ENCODE results near the gene HDGFL2.

Gene HDGFL2

DNA sequence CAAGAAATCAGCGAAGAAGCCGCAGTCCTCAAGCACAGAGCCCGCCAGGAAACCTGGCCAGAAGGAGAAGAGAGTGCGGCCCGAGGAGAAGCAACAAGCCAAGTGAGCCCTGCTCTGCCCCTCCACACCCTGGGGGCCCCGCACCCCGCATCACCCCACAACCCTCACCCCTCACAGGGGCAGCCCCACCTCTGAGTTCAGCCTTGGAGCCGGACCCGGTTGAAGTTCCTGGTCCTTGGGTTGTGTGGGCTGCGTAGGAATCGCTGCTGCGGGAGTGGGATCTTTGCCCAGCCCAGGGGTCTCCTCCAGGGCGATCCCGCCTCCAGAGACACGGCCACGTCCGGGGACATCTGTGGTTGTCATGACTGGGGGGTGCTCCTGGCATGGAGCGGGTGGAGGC, 24.2 kb downstream of the HDGFL2 start:
- no peak for DNase-seq

DNA sequence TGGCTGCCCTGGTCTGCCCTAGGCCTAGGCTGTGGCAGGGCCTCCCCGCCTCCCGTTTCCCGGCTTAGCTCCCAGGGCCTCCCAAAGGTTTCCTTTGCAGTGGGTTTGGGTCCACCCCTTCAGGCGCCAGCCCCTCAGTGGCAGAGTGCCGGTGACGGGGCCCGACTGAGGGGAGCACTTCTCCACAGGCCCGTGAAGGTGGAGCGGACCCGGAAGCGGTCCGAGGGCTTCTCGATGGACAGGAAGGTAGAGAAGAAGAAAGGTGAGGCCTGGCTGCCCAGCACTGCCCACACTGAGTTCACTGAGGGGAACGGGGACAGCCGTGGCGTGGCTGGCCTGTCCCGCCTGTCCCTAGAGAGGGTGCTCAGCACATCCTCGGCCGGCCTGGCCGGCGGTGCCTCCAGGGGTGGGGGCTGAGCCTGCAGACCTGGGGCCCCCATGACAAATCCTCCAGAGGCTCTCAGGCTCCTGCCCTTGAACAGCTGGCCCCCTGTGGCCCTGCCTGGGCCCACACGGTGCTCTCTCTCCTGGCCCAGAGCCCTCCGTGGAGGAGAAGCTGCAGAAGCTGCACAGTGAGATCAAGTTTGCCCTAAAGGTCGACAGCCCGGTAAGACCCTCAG, 25.8 kb downstream of the HDGFL2 start:
- no peak for DNase-seq

DNA sequence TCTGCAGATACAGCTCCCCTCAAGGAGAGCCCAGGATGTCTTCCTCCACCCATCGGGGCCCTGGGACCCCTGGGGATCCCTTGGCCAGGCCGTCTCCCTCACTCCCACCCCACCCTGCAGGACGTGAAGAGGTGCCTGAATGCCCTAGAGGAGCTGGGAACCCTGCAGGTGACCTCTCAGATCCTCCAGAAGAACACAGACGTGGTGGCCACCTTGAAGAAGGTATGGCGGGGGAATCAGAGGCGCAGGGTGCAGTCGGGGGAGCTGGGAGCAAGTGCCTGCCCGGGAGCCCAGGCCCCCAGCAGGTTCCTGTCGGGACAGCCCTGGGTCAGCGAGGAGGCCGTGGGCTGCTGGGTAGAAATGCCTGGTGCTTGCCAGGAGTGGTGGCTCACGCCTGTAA, 26.6 kb downstream of the HDGFL2 start:
- no peak for DNase-seq

DNA sequence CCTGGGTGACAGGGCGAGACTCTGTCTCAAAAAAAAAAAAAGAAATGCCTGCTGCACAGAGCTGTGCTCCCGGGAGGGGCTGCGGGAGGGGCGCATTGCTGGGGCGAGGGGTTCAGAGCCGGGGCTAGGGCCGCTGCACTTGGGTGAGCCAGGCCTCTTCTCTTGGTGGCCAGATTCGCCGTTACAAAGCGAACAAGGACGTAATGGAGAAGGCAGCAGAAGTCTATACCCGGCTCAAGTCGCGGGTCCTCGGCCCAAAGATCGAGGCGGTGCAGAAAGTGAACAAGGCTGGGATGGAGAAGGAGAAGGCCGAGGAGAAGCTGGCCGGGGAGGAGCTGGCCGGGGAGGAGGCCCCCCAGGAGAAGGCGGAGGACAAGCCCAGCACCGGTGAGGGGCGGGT, 27.2 kb downstream of the HDGFL2 start:
- no peak for DNase-seq

DNA sequence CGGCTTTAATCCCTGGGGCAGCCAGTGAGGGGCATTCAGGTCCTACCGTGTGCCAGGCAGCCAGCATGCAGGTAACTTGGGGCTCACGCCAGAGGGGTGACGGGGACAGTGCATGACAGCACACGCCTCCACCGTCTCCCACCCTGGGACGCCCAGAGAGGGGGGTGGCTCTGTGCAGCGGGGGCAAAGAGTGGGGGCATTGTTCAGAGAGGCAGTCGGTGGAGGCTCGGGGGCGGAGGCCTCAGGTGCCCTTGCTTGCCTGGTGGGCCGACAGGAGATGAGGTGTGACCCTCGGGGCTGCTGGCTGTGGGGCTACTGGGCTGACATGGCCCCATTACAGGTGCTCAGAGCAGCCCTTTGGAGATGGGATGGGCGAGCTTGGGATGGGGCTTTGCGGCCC, 27.8 kb downstream of the HDGFL2 start:
- DNase-seq = no peak

DNA sequence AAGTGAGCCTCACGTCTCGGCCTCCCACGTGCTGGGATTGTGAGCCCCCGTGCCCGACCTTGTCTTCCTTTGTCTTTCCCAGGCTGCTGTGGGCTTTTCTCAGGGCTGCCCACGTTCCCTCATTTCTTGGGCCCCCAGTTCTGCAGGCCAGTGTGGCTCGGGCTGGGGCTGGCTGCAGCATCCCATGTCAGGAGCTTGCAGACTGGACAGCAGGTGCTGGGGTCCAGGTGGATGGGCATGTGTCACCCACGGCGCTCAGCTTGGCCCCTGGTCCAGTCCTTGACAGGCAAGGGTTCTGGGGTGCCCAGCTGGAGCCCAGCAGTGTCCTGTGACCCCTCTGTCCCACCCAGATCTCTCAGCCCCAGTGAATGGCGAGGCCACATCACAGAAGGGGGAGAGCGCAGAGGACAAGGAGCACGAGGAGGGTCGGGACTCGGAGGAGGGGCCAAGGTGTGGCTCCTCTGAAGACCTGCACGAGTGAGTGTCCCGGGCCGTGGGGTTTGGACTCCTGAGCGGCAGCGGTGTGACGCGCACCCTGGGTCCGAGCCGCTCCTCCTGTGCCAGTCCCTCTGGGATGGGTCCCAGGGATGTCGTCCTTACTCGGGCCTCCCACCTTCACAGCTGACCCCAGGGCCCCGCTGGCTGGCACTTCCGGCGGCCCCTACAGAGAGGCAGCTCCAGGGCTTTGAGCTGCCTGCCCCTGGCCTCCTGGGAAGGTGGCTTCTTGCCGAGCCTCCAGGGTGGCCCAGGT, 28.9 kb downstream of the HDGFL2 start:
- DNase-seq = no peak

DNA sequence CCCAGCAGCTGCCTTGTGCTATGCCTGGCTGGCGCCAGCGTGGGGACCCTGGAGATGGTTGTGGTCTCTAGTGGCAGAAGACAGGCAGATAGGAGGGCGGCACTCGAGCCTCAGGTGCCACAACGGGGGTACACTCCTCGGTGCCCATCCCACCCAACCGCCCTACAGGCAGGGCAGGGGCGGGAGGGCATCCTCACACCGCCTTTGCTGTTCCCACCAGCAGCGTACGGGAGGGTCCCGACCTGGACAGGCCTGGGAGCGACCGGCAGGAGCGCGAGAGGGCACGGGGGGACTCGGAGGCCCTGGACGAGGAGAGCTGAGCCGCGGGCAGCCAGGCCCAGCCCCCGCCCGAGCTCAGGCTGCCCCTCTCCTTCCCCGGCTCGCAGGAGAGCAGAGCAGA, 29.6 kb downstream of the HDGFL2 start:
- no peak for DNase-seq

DNA sequence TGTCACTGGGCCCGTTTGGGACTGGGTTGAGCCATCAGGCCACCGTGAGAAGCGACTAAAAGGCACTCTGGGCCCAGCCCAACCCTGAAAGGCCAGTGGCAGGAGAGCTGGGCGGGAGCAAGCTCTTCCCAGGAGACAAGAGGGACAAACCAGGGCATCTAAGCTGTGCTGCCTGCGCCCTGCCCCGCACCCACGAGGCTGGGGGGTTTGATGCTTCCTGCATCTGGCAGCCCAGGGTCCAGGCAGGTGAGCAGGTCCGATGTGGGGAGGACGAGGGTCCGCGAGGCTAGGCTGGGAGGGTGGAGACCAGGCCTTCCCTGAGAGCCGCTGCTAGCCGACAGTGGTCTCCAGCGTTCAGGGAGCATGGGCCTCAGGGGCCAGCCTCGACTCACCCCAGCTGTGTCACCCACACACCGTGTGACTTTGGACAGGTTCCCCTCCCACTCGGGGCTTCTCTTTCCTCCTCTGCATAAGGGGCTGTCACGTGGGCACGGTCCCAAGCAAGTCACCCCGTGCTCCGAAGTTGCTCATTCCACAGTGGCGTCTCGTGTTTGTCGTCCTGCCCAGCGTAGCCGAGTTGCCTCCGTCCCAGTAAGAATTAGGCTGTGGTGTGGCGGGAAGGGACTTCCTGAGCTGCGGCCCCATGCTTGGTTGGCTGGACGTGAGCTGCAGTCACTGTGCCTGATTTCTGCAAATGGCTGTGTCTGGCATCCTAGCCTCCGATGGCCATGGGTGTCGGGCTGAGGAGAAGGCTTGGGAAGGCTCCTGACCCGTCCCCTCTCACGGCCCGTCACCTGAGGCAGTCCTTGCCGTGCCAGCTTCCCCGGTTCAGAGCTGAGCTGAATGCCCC, 30.4 kb downstream of the HDGFL2 start:
- no peak for DNase-seq

DNA sequence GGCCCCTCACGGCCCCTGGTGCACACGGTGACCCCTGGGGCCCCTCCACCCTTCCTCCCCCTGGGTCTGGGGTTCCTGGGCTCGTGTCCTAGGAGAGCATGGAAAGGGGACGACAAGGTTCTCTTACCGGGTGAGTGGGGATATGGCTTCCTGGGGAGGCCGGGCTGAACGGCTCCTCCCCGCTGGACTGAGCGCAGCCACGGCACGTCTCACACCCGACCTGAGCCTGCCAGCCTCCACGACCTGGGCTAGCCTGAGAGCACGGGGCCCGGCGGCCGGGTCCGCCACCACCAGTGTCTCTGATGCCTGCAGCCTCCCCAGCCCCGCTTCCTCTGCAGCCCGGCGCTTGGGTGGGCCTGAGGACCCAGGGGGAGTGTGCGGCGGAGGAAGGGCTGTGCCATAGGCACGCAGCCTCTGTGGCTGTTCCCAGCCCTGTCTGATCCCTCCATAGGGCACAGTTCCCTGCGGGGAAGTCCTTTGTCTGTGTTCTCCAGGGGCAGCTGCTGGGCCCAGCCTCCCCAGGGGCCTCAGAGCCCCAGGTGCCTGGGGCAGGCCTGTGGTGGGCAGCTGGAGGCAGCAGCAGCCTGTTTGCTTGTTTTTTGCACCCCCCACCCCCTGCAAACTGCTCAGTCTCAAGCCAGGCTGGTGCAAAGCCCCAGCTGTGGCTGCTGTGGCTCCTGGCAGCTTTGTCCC, 31.2 kb downstream of the HDGFL2 start:
- no peak for DNase-seq

DNA sequence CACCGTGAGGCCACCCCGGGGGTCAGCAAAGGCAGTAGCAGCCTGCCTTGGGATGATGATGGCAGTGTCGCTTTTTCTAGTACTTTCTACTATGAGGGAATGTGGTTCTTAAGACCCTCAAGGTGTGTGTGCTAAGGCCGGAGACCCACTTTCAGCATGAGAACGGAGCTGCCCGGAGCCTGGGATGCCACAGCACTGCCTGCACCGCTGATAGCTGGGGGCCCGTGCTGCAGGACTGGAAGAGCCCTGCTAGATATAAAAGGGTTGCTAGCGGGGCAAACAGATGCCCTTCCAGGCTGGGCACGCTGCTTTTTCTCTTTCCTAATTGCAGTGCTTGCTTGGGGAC, 31.7 kb downstream of the HDGFL2 start:
- DNase-seq = no peak

DNA sequence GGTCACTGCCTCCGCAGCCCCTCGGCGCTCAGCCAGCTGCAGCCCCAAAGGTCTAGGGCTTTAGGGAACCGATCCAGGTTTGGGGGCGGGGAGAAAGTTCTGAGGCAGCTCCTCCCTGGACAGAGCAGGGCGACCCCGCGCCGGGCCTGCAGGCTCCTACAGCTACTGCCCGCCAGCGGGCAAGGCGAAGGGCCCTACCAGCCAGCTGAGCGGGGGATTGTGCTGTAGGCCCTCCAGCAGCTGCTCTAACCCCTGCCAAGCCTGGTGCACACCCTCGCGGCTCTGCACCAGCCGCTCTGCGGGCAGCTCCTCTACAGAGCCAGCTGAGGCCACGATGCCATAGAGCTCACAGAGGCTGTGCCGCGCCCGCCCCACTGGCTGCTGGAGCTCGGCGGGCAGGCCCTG, 32.2 kb downstream of the HDGFL2 start:
- DNase-seq = peak in 28 of 51 donors; percentile 4 to 74 (median 28)

DNA sequence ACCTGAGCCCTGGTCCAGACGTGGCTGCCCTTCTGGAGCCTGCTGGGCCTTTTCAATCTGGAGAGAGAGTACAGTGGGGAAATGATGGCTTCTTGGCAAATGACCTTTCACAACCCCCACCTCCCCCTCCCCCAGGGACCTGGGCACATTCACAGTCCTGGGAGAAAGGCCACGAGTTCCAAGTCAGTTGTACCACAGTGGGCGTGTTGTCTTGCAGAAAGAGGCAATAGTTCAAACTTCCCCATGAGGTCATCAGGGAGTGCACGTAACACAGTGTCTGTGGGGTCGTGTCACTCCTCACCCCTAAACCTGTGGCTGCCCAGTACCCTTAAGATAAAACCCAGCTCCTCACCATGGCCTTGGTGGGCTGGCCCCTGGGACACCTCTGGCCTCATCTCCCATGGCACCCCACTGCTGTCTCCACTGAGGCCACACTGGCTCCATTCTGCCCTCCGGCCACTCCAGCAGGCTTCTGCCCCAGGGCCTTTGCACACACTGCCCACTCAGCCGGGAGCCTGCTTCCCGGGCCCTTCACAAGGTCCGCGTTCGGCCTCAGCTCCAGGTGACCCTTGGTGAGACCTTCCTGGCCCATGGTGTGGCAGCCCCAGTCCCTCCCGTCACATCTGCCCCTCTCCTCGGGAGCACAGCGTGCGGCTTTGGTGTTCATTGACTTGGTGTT, 32.9 kb downstream of the HDGFL2 start:
- DNase-seq = no peak

DNA sequence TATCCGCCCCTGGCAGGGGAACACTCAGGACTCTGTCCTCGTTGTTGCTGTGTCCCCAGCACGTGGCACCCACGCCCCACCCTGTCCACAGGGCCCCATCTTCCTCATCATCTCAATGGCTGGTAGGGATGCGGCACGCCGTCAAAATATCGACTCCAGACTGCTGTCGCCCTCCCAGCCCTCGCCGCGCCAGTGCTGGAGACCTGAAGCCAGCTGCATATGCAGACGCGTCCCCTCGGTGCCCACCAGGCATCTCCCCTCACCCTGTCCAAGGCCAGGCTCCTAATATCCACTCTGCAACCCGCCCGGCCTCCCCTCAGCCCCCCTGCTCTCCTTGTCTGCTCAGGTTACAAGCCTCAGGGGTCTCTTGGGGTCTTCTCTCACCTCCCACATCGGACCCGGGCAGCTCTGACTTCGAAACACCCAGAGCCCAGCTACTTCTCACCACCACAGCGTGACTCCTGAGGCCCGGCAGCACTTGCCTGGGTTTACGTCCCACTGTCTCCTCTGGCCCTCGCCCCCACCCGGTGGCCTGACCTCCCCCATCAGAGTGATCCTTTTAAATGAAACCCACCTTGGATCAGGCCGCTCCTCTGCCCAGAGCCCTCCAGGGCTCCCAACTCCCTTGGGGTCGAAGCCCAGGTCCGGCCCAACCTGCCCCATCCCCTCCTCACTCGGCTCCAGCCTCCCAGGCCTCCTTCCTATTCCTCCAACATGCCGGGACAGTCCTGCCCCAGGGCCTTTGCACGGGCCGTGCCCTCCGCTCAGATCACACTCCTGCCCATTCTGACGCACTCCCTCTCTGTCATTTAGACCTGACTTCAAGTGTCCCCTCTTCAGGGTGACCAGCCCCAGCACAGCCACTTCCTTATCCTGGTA, 33.7 kb downstream of the HDGFL2 start:
- no peak for DNase-seq

DNA sequence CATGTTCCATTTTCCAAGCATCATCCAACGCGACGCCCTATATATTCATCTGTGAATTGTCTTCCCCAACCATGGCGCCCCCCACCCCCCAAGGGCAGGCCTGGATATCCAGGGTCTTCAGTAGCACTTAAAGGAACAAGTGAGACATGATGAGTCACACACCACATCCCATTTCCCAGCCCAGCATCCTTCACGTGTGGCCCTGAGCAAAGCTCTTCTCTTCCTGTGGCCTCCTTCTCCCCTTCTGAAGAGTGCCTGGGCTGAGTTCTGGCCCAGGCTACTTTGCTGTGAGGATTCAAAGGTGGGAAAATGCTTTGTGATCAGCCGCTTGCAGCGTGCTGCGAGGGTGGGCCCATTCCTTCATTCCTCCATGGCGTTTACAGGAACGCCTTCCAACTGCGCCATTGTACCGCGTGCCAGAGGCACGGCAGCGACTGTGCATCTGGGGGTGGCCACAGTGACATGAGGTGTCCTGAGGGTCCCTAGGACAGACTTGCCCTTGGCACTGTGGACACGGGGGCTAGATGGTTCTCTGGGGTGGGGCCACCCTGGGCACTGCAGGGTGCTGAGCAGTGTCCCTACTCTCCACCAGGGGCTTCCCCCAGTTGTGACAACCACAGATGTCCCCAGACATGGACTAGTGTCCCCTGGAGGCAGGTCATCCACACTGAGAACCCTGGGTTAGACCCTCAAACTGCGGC, 34.5 kb downstream of the HDGFL2 start:
- DNase-seq = no peak

DNA sequence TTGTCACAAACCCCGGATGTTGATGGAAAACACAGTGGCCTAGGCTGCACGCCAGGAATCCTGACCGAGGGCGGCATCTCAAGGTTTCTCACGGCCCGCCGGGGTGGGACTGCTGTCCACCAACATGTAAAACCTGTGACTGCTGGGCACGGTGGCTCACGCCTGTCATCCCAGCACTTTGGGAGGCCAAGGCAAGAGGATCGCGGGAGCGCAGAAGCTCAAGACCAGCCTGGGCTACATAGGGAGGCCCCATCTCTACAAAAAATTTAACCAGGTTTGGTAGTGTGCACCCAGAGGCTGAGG, 35.0 kb downstream of the HDGFL2 start:
- DNase-seq = no peak

DNA sequence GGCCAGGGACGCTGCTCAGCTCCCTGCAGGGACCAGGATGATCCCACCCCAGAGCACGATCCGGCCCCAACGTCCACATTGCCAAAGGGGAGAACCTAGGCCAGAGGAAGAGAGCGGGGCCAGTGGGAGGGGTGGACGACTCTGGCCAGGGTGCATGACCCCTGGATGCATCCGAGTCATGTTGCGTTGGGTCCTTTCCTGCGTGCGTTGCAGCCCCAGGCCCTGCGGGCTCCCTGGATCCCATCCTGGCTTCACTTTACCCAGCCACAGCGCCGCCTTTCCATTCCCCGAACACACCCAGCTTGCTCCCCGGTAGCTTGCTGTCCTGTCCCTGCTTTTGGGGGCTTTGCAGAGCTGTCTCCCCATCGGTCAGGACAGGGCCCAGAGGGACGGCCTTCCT, 35.7 kb downstream of the HDGFL2 start:
- DNase-seq = no peak

DNA sequence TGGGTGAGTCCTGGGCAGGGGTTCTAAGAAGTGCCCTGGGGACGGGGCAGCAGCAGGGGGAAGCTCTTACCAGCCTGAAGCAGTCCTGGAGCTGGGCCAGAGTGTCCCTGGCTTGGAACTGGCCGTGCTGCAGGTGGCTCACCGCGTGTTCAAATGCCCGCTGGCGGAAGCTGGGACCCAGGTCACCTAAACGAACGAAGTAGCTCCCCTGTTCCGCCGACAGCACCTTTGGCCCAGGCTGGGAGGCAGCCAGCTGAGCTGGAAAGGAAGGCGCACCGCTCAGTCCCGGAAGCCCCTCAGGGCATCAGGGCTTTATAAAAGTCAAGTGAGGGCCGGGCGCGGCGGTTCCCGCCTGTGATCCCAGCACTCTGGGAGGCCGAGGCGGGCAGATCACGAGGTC, 36.6 kb downstream of the HDGFL2 start:
- DNase-seq = no peak

DNA sequence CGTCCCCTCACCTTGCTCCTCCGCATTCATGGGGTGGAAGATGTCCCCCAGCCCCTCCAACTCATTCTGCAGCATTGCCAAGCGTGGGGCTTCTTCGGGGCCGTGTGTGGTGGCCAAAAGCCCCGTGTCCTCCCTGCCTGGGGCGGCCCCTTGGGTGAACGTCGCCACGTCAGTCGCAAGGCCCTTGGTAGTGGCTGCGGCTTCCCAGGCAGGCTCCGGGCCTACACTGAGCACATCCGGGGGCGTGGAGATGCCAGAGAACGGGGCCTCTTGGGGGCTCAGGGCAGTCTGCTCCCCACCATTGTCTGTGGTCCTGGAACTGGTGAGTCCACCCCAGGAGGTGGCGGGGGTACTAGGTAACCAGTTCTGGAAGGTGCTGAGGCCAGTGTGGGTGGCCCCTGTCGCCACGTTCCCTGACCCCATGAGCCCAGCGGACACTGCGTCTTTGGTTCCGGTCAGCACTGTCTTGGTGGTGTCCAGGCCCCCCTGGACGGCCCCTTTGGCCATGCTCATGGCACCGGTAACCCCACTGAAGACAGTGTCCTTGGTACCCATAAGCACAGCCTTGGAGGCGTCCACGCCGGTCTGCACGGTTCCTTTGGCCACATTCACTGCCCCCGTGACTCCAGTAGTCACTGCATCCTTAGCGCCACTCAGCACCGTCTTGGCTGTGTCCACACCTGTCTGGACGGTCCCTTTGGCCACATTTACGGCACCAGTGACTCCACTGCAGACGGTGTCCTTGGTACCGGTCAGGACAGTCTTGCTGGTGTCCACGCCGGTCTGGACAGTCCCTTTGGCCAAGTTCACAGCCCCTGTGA, 38.5 kb downstream of the HDGFL2 start:
- DNase-seq = no peak
